K562 (cell line): ENCODE measurements around the gene GRAMD2A. TPM values are rescaled to one million over a fixed set of nuclear protein-coding genes. Genes with fewer than 3 reads are reported as not detected.

ENCODE experiments used
- ATAC-seq: fragments of 200-7000 bp; cut with Tn5 transposase; 3 replicates; pipeline ENCODE4 v1.9.1; 2020; ENCODE audit warnings: moderate library complexity
- BruUV-seq: library from RNA; stranded (reverse); fragments of 400-500 nt; replicated peaks from 2 replicates; lab custom pipeline; 2021; lab: Mats Ljungman, UMichigan
- CTCF ChIA-PET: fragments of 300-600 bp; formaldehyde crosslinking; extraction: SDS; loops from one replicate; lab custom pipeline; 2021; ENCODE audit warnings: low intra/inter-chr PET ratio; lab: Yijun Ruan, JAX
- POLR2A ChIA-PET: fragments of 300-600, 350-650 bp; sonication (Branson Sonifier 250); formaldehyde crosslinking; extraction: SDS; loops from one replicate; lab custom pipeline; 2021; ENCODE audit warnings: antibody characterized with exemption, inconsistent platforms; lab: Yijun Ruan, JAX
- DNase-seq, 4 experiments: peaks; one replicate each; pipeline versions ENCODE4 v3.0.0 to v3.0.0-alpha.2; 2011 to 2018; ENCODE audit warnings: low spot score in 3 of 4, mixed read lengths in 3 of 4; ENCODE audit errors: extremely low read depth in 1 of 4
- FAIRE-seq: peaks from 2 replicates; lab custom pipeline; 2011; peaks lifted over from hg19 to GRCh38; lab: Jason Lieb, UNC
- H2AFZ ChIP-seq: 2 replicates; pipeline ENCODE4 v1.6.0; 2011; ENCODE audit warnings: low read depth, low read length, control low read depth, inconsistent platforms
- H3K27ac ChIP-seq: fragments of 200-600 bp; 3 replicates; pipeline ENCODE4 v1.8.0; 2011; ENCODE audit warnings: low read depth, mild to moderate bottlenecking, control low read depth, inconsistent platforms, low read length, moderate library complexity, mixed read lengths; ENCODE audit errors: extremely low read depth
- H3K27me3 ChIP-seq, 2 experiments: fragments of 300-600 bp in 1 of 2; 2 replicates in 1 of 2; 3 replicates in 1 of 2; pipeline versions ENCODE4 v1.6.0 to v1.8.0; 2011; ENCODE audit warnings: inconsistent platforms in 2 of 2, low read length in 2 of 2, mild to moderate bottlenecking in 1 of 2, mixed read lengths in 1 of 2, moderate library complexity in 1 of 2; ENCODE audit not compliant: control insufficient read depth in 2 of 2, insufficient read depth in 2 of 2
- H3K36me3 ChIP-seq: fragments of 300-600 bp; 3 replicates; pipeline ENCODE4 v1.8.0; 2011; ENCODE audit warnings: mild to moderate bottlenecking, low read length, inconsistent platforms; ENCODE audit not compliant: control insufficient read depth, insufficient read depth
- H3K4me1 ChIP-seq, 2 experiments: fragments of 200-600 bp in 1 of 2; replicated peaks in 1 of 2; 2 replicates in 1 of 2; 3 replicates in 1 of 2; pipeline versions ENCODE4 v1.5.1 to v1.8.0; 2011; ENCODE audit warnings: inconsistent platforms in 2 of 2, low read length in 2 of 2, mild to moderate bottlenecking in 1 of 2, mixed read lengths in 1 of 2, moderate library complexity in 1 of 2; ENCODE audit not compliant: control insufficient read depth in 2 of 2, insufficient read depth in 2 of 2
- H3K4me2 ChIP-seq: 2 replicates; pipeline ENCODE4 v1.6.1; 2011; ENCODE audit warnings: low read length, control low read depth, inconsistent platforms, mixed read lengths; ENCODE audit not compliant: insufficient read depth
- H3K4me3 ChIP-seq: fragments of 200-600 bp; sonication (generic), shearing (Covaris generic); 2 replicates; pipeline ENCODE4 v1.5.1; 2016; ENCODE audit warnings: control low read depth, inconsistent platforms
- H3K79me2 ChIP-seq: fragments of 200-600 bp; 3 replicates; pipeline ENCODE4 v1.8.0; 2011; ENCODE audit warnings: low read length, inconsistent platforms; ENCODE audit not compliant: control insufficient read depth, insufficient read depth
- H3K9ac ChIP-seq, 2 experiments: 2 replicates each; pipeline versions ENCODE4 v1.6.0 to v1.6.1; 2011; ENCODE audit warnings: low read depth in 2 of 2, low read length in 2 of 2, control low read depth in 1 of 2, inconsistent platforms in 1 of 2, mild to moderate bottlenecking in 1 of 2, mixed read lengths in 1 of 2; ENCODE audit not compliant: insufficient read depth in 1 of 2
- H3K9me1 ChIP-seq: one replicate; pipeline ENCODE4 v1.6.0; 2011; ENCODE audit warnings: inconsistent platforms, mild to moderate bottlenecking, low read length, moderate library complexity; ENCODE audit not compliant: control insufficient read depth, insufficient read depth
- H3K9me3 ChIP-seq: replicated peaks from 2 replicates; pipeline ENCODE4 v1.5.1; 2011; ENCODE audit warnings: low read depth, low read length, inconsistent platforms; ENCODE audit not compliant: control insufficient read depth, insufficient read depth
- H4K20me1 ChIP-seq: replicated peaks from 2 replicates; pipeline ENCODE4 v1.6.1; 2011; ENCODE audit warnings: low read length, inconsistent platforms, mixed read lengths; ENCODE audit not compliant: control insufficient read depth, insufficient read depth
- CAMTA2 ChIP-seq: fragments of 250-450 bp; sonication (Bioruptor Pico); conservative IDR thresholded peaks from 2 replicates; pipeline ENCODE4 v1.5.1; 2022
- CREB3 ChIP-seq: fragments of 450-650 bp; conservative IDR thresholded peaks from 2 replicates; pipeline ENCODE4 v1.6.1; 2016; ENCODE audit warnings: missing genetic modification characterization, low read depth, mild to moderate bottlenecking, missing compliant biosample characterization, moderate library complexity
- ELF4 ChIP-seq: fragments of 450-650 bp; formaldehyde crosslinking; IDR thresholded peaks from 2 replicates; pipeline ENCODE4 v1.4.0; 2022; ENCODE audit warnings: missing genetic modification characterization
- ERF ChIP-seq: fragments of 450-650 bp; formaldehyde crosslinking; IDR thresholded peaks from 2 replicates; pipeline ENCODE4 v1.4.0; 2020; ENCODE audit warnings: mild to moderate bottlenecking, mixed read lengths
- FOXA1 ChIP-seq: fragments of 450-650 bp; IDR thresholded peaks from 2 replicates; pipeline ENCODE4 v1.6.1; 2016; ENCODE audit warnings: mild to moderate bottlenecking, borderline replicate concordance
- HNRNPUL1 ChIP-seq: fragments of 200-400 bp; formaldehyde crosslinking; IDR thresholded peaks from 2 replicates; pipeline ENCODE4 v1.6.1; 2017; ENCODE audit warnings: low read length
- RUNX1 ChIP-seq: sonication (generic); IDR thresholded peaks from 2 replicates; pipeline ENCODE4 v1.6.1; 2016; ENCODE audit warnings: antibody characterized with exemption, low read depth
- TAL1 ChIP-seq: fragments of 450-650 bp; IDR thresholded peaks from 2 replicates; pipeline ENCODE4 v1.6.1; 2016; ENCODE audit warnings: mild to moderate bottlenecking
- TOE1 ChIP-seq, 2 experiments: fragments of 450-650 bp in 1 of 2; sonication (generic) in 1 of 2; formaldehyde crosslinking in 1 of 2; IDR thresholded peaks; 2 replicates each; pipeline versions ENCODE4 v1.7.1 to v1.8.0; 2016 to 2022; ENCODE audit warnings: borderline replicate concordance in 2 of 2, mild to moderate bottlenecking in 2 of 2, antibody characterized with exemption in 1 of 2, inconsistent platforms in 1 of 2, low read depth in 1 of 2, missing genetic modification reagents in 1 of 2, moderate library complexity in 1 of 2
- ZBED1 ChIP-seq: IDR thresholded peaks from 2 replicates; pipeline ENCODE4 v1.6.1; 2014
- ZNF121 ChIP-seq: sonication (generic); formaldehyde crosslinking; conservative IDR thresholded peaks from 2 replicates; pipeline ENCODE4 v1.8.0; 2022; ENCODE audit warnings: missing genetic modification reagents
- ZNF311 ChIP-seq: fragments of 250-450 bp; sonication (Bioruptor Pico); IDR thresholded peaks from 2 replicates; pipeline ENCODE4 v1.4.0; 2020; ENCODE audit warnings: mild to moderate bottlenecking, moderate library complexity
- ZNF518B ChIP-seq: fragments of 250-450 bp; sonication (Bioruptor Pico); IDR thresholded peaks from 2 replicates; pipeline ENCODE4 v1.5.0; 2021; ENCODE audit warnings: mild to moderate bottlenecking, moderate library complexity
- ZNF644 ChIP-seq: fragments of 200-800 bp; sonication (Bioruptor generic); IDR thresholded peaks from 2 replicates; pipeline ENCODE4 v1.6.1; 2016; ENCODE audit warnings: low read depth, missing genetic modification characterization, missing compliant biosample characterization
- ZNF696 ChIP-seq: fragments of 250-450 bp; sonication (Bioruptor Pico); conservative IDR thresholded peaks from 2 replicates; pipeline ENCODE4 v1.4.0; 2020; ENCODE audit warnings: mild to moderate bottlenecking, moderate library complexity
- WGBS: fragments of 100-300 bp; shearing (Covaris generic); methylation state at CpG from one replicate; pipeline ENCODE4 v1.1.6; 2016; ENCODE audit warnings: low coverage, mixed read lengths; ENCODE audit not compliant: insufficient coverage; ENCODE audit errors: missing lambda C conversion rate; 5-methylcytosine and 5-hydroxymethylcytosine counted together
- in situ Hi-C: fragments of 300-500 bp; cut with MboI; formaldehyde crosslinking; loops from 4 replicates; pipeline ENCODE4 v1.15.0; 2018; ENCODE audit warnings: inconsistent platforms, mixed read lengths
- intact Hi-C: fragments of 100-400 bp; cut with micrococcal nuclease; formaldehyde crosslinking; loops from 2 replicates; pipeline ENCODE4 v1.14.2; 2022
- polyA plus RNA-seq, 8 experiments: library from polyadenylated mRNA; depleted of rRNA in 4 of 8; stranded (reverse) in 5 of 8; unstranded in 3 of 8; fragments of >200 nt; fragmentation: Nextera tagmentation in 2 of 8; fragmentation: Illumina TruSeq in 1 of 8; extraction: Ambion mirVana in 2 of 8; extraction: Trizol in 1 of 8; gene quantifications; 2 replicates each; pipeline versions ENCODE4 v1.2.1 to v1.2.3, GENCODE V29; 2011 to 2014; ENCODE audit warnings: inconsistent platforms in 1 of 8, missing spikeins in 1 of 8
- total RNA-seq, 7 experiments: library from RNA; depleted of rRNA in 6 of 7; stranded (reverse); fragments of >200 nt in 6 of 7; fragmentation: Illumina TruSeq in 2 of 7; extraction: Trizol in 2 of 7; gene quantifications; 2 replicates each; pipeline versions ENCODE4 v1.2.1 to v1.2.3, GENCODE V29; 2011 to 2021; ENCODE audit warnings: low replicate concordance in 1 of 7

The GRAMD2A gene
- total and polyA plus RNA-seq, 9 of the 15 experiments (the other 6 are each of a cell fraction or from before 2014, with no cell fraction given): 0.08 to 0.22 TPM; not detected in 7

- in situ Hi-C loops (no loop called here), intact Hi-C loops (no loop called here)
- no peak overlapping the region for H3K4me2 ChIP-seq
- peaks cover 0 to 7% of the 10 kb centered on the region in 2 experiments; a peak in 1 of 5 replicates for H3K4me1 ChIP-seq
- POLR2A ChIA-PET: interaction anchor here (0.6 kb wide), 2 partner anchors 38 to 179 kb away, joined by 3 read pairs; no protein-coding TSS in a partner anchor
- H3K79me2 ChIP-seq: no peaks in the 10 kb centered on the region
- no peak for TF ChIP-seq ZNF518B
- TF ChIP-seq CAMTA2 (CRISPR knock-in tag): no peak
- no peak for TF ChIP-seq ZNF696 (CRISPR knock-in tag)
- TF ChIP-seq ERF (CRISPR knock-in tag): no peak
- no peak for TF ChIP-seq ZNF644 (tag)
- TF ChIP-seq ZNF121 (CRISPR knock-in tag): no peak
- TF ChIP-seq HNRNPUL1: no peak
- TF ChIP-seq ZBED1: no peak
- no peak for TF ChIP-seq RUNX1
- TF ChIP-seq CREB3: no peak
- no peak for TF ChIP-seq FOXA1
- TF ChIP-seq TOE1 (IDR thresholded peaks at IDR 0.05; ENCODE audit: borderline replicate concordance): no peak
- no peak for TF ChIP-seq TOE1 (CRISPR knock-in tag; IDR thresholded peaks at IDR 0.05; ENCODE audit: borderline replicate concordance, low read depth)
- no peak for TF ChIP-seq ZNF311 (CRISPR knock-in tag)
- no peak for TF ChIP-seq TAL1
- no peak for TF ChIP-seq ELF4
- TF ChIP-seq, all 486 proteins: peak for 0
- Histone ChIP-seq H3K27ac (no peak overlapping the region), H3K4me3 (no peak overlapping the region), H3K9me1 (no peaks in the 10 kb centered on the region), H3K9me3 (no peaks in the 10 kb centered on the region), H3K9ac (no peak overlapping the region), H2AFZ (no peak overlapping the region), H3K27me3 (peaks cover 31 to 35% of the 10 kb centered on the region in 2 experiments), H3K36me3 (no peaks in the 10 kb centered on the region), H4K20me1 (0 out of 2 replicates have a peak, but pooled peaks cover 4% of the 10 kb centered on the region)
- DNase-seq: no peak
- peak; percentile 22; the same call in 1 of the 3 replicates for ATAC-seq
- CTCF ChIA-PET: no interaction called here
- no peak for FAIRE-seq
- BruUV-seq: no TSS peak
- 10% methylated on average over 27 of the region's 34 CpGs for WGBS
These were observed 13.3 kb downstream of the GRAMD2A start for GRCh38 chr15:72184165-72184811.
